HCT116 (cell line): ENCODE data around the gene GTPBP2. TPM values are rescaled to one million over a fixed set of nuclear protein-coding genes. Genes with fewer than 3 reads are reported as not detected.

Experiments
- ATAC-seq: fragments of 200-7000 bp; cut with Tn5 transposase; 2 replicates; pipeline ENCODE4 v1.9.1; 2020; ENCODE audit warnings: mild to moderate bottlenecking, moderate library complexity
- BruUV-seq: library from RNA; stranded (reverse); fragments of 400-500 nt; replicated peaks from 2 replicates; lab custom pipeline; 2021; lab: Mats Ljungman, UMichigan
- CTCF ChIA-PET: fragments of 300-600 bp; sonication (Branson Sonifier 250); formaldehyde crosslinking; loops from one replicate; lab custom pipeline; 2021; ENCODE audit warnings: antibody characterized with exemption; lab: Charles Lee
- POLR2A ChIA-PET: fragments of 300-600, 350-600 bp; sonication (Branson Sonifier 250); formaldehyde crosslinking; loops from one replicate; lab custom pipeline; 2021; ENCODE audit warnings: antibody characterized with exemption; lab: Charles Lee
- RAD21 ChIA-PET, 2 experiments: fragments of 300-600 bp; sonication (Branson Sonifier 250); formaldehyde crosslinking; loops; one replicate each; lab custom pipeline; 2023; ENCODE audit warnings: low total read pairs in 2 of 2; ENCODE audit not compliant: uncharacterized antibody in 2 of 2, unreplicated experiment in 2 of 2, low non-redundant PET in 1 of 2; lab: Charles Lee
- DNase-seq: peaks from one replicate; pipeline ENCODE4 v3.0.0-alpha.2; 2010; ENCODE audit warnings: low read depth, low spot score
- H2AFZ ChIP-seq: fragments of 200-600 bp; shearing (Covaris generic), sonication (generic); 2 replicates; pipeline ENCODE4 v1.6.1; 2017; ENCODE audit warnings: low read depth, mixed run types, mixed read lengths, antibody characterized with exemption, low read length; ENCODE audit not compliant: poor library complexity, severe bottlenecking
- H3K27ac ChIP-seq: 2 replicates; pipeline ENCODE4 v1.5.1; 2012; ENCODE audit warnings: low read depth, low read length
- H3K27me3 ChIP-seq: fragments of 200-600 bp; sonication (generic); 2 replicates; pipeline ENCODE4 v1.6.1; 2016; ENCODE audit warnings: mixed run types, low read length, mixed read lengths; ENCODE audit not compliant: insufficient read depth
- H3K36me3 ChIP-seq, 2 experiments: fragments of 200-500 bp in 1 of 2; fragments of 200-600 bp in 1 of 2; sonication (Bioruptor generic) in 1 of 2; sonication (generic) in 1 of 2; 2 replicates each; pipeline versions ENCODE4 v1.5.1 to v1.6.1; 2014 to 2016; ENCODE audit warnings: low read length in 2 of 2, inconsistent platforms in 1 of 2, mixed read lengths in 1 of 2, mixed run types in 1 of 2; ENCODE audit not compliant: insufficient read depth in 2 of 2, control insufficient read depth in 1 of 2
- H3K4me1 ChIP-seq, 2 experiments: fragments of 200-600 bp in 1 of 2; sonication (generic) in 1 of 2; 2 replicates each; pipeline versions ENCODE4 v1.5.1 to v1.6.1; 2012 to 2017; ENCODE audit warnings: low read length in 2 of 2, inconsistent platforms in 1 of 2, mild to moderate bottlenecking in 1 of 2, mixed read lengths in 1 of 2, mixed run types in 1 of 2, moderate library complexity in 1 of 2; ENCODE audit not compliant: insufficient read depth in 2 of 2, control insufficient read depth in 1 of 2
- H3K4me2 ChIP-seq: fragments of 200-600 bp; sonication (generic); 2 replicates; pipeline ENCODE4 v1.6.1; 2017; ENCODE audit warnings: mixed run types, low read length, mixed read lengths
- H3K4me3 ChIP-seq, 2 experiments: fragments of 200-600 bp in 1 of 2; sonication (generic) in 1 of 2; replicated peaks in 1 of 2; 2 replicates each; pipeline ENCODE4 v1.5.1; 2011 to 2016; ENCODE audit warnings: low read length in 2 of 2, control low read depth in 1 of 2, low read depth in 1 of 2, mild to moderate bottlenecking in 1 of 2, mixed read lengths in 1 of 2, mixed run types in 1 of 2
- H3K79me2 ChIP-seq: fragments of 200-600 bp; sonication (generic); 2 replicates; pipeline ENCODE4 v1.6.1; 2017; ENCODE audit warnings: mild to moderate bottlenecking, mixed run types, low read length, moderate library complexity, mixed read lengths; ENCODE audit not compliant: insufficient read depth
- H3K9ac ChIP-seq: fragments of 200-600 bp; sonication (generic); 2 replicates; pipeline ENCODE4 v1.6.1; 2016; ENCODE audit warnings: low read length, mixed read lengths
- H3K9me2 ChIP-seq: fragments of 200-600 bp; sonication (generic), shearing (Covaris generic); 2 replicates; pipeline ENCODE4 v1.6.1; 2017; ENCODE audit warnings: mixed run types, mild to moderate bottlenecking, moderate library complexity; ENCODE audit not compliant: insufficient read depth
- H3K9me3 ChIP-seq, 2 experiments: fragments of 200-500 bp in 1 of 2; fragments of 200-600 bp in 1 of 2; sonication (Bioruptor generic) in 1 of 2; sonication (generic) in 1 of 2; 2 replicates each; pipeline ENCODE4 v1.6.1; 2014 to 2017; ENCODE audit warnings: low read length in 2 of 2, mixed read lengths in 2 of 2, inconsistent platforms in 1 of 2, low read depth in 1 of 2, mild to moderate bottlenecking in 1 of 2, mixed run types in 1 of 2, moderate library complexity in 1 of 2; ENCODE audit not compliant: control insufficient read depth in 1 of 2, insufficient read depth in 1 of 2
- H4K20me1 ChIP-seq: fragments of 200-600 bp; sonication (generic), shearing (Covaris generic); 2 replicates; pipeline ENCODE4 v1.6.1; 2017; ENCODE audit warnings: mixed run types, mild to moderate bottlenecking, moderate library complexity; ENCODE audit not compliant: insufficient read depth
- ATF3 ChIP-seq: IDR thresholded peaks from 2 replicates; pipeline ENCODE4 v1.6.1; 2012
- CBX3 ChIP-seq: IDR thresholded peaks from 2 replicates; pipeline ENCODE4 v1.6.1; 2012; ENCODE audit warnings: low read depth
- CEBPB ChIP-seq: IDR thresholded peaks from 2 replicates; pipeline ENCODE4 v1.6.1; 2012; ENCODE audit warnings: low read depth
- CTCF ChIP-seq, 3 experiments: fragments of 200-600 bp in 1 of 3; sonication (generic) in 1 of 3; IDR thresholded peaks in 2 of 3; conservative IDR thresholded peaks in 1 of 3; 2 replicates each; pipeline ENCODE4 v1.5.1; 2012 to 2017; ENCODE audit warnings: low read depth in 2 of 3, low read length in 2 of 3, antibody characterized with exemption in 1 of 3, borderline replicate concordance in 1 of 3, control low read depth in 1 of 3, mild to moderate bottlenecking in 1 of 3, mixed read lengths in 1 of 3, mixed run types in 1 of 3, moderate library complexity in 1 of 3; ENCODE audit not compliant: insufficient read depth in 1 of 3
- ELF1 ChIP-seq: IDR thresholded peaks from 2 replicates; pipeline ENCODE4 v1.6.1; 2012; ENCODE audit warnings: low read depth, borderline replicate concordance
- EZH2phosphoT487 ChIP-seq: fragments of 200-600 bp; IDR thresholded peaks from 2 replicates; pipeline ENCODE4 v1.6.1; 2018; ENCODE audit warnings: antibody characterized with exemption, borderline replicate concordance
- FOSL1 ChIP-seq: IDR thresholded peaks from 2 replicates; pipeline ENCODE4 v1.6.1; 2012; ENCODE audit warnings: low read depth
- MAX ChIP-seq: IDR thresholded peaks from 2 replicates; pipeline ENCODE4 v1.6.1; 2012
- POLR2AphosphoS5 ChIP-seq: IDR thresholded peaks from 2 replicates; pipeline ENCODE4 v1.6.1; 2011; ENCODE audit warnings: mild to moderate bottlenecking, low read depth, low read length, moderate library complexity
- RAD21 ChIP-seq: IDR thresholded peaks from 2 replicates; pipeline ENCODE4 v1.6.1; 2012; ENCODE audit warnings: low read depth, mild to moderate bottlenecking
- SRF ChIP-seq: IDR thresholded peaks from 2 replicates; pipeline ENCODE4 v1.6.1; 2012; ENCODE audit warnings: low read depth
- TCF7L2 ChIP-seq: IDR thresholded peaks from 2 replicates; pipeline ENCODE4 v1.7.0; 2011; ENCODE audit warnings: borderline replicate concordance, inconsistent platforms; ENCODE audit not compliant: insufficient read depth, insufficient read length; ENCODE audit errors: extremely low read depth
- ZBTB33 ChIP-seq: IDR thresholded peaks from 2 replicates; pipeline ENCODE4 v1.6.1; 2011; ENCODE audit warnings: mild to moderate bottlenecking, low read length, moderate library complexity; ENCODE audit not compliant: insufficient replicate concordance; ENCODE audit errors: extremely low read depth
- intact Hi-C: fragments of 100-400 bp; cut with micrococcal nuclease; formaldehyde crosslinking; loops from 2 replicates; pipeline ENCODE4 v1.10.0; 2022
- total RNA-seq: library from RNA; stranded (reverse); gene quantifications from one replicate; pipeline ENCODE4 v1.2.1, GENCODE V29; 2021; ENCODE audit not compliant: unreplicated experiment

GTPBP2 gene
- total RNA-seq, 1 experiment from 2014 or later = 98.0 TPM

- DNase-seq = no peak
- H3K9me3 ChIP-seq = no peaks in the 10 kb centered on the region
- H3K79me2 ChIP-seq = peaks cover 3% of the 10 kb centered on the region; the same call in 1 of the 2 replicates
- no peak overlapping the region for H2AFZ ChIP-seq
- H3K4me3 ChIP-seq = no peak overlapping the region
- no peak overlapping the region for H3K4me2 ChIP-seq
- intact Hi-C loops = no loop called here
- peak; percentile 56; the same call in 1 of the 2 replicates for TF ChIP-seq POLR2AphosphoS5
- no peak for TF ChIP-seq EZH2phosphoT487
- TF ChIP-seq, all 23 proteins: peak for 1
- BruUV-seq = no TSS peak
- H3K9me2 ChIP-seq = no peaks in the 10 kb centered on the region
- H3K4me1 ChIP-seq = no peaks in the 10 kb centered on the region
- no peaks in the 10 kb centered on the region for H4K20me1 ChIP-seq
- no peaks in the 10 kb centered on the region for H3K27me3 ChIP-seq
- ChIA-PET RAD21 (no interaction called here), CTCF (no interaction called here), POLR2A (no interaction called here)
- no peak overlapping the region for H3K27ac ChIP-seq
- H3K9ac ChIP-seq = no peak overlapping the region
- H3K36me3 ChIP-seq = peaks cover 26 to 55% of the 10 kb centered on the region in 2 experiments; a peak in 3 of 4 replicates
- peak; percentile 10; the same call in 1 of the 2 replicates for ATAC-seq
Measured at GRCh38 chr6:43621078-43621835, 7.8 kb downstream of the GTPBP2 start.

- peaks cover 22 to 27% of the 10 kb centered on the region in 2 experiments; a peak in 3 of 4 replicates for H3K36me3 ChIP-seq
- intact Hi-C loops = no loop called here
- H4K20me1 ChIP-seq = no peaks in the 10 kb centered on the region
- ChIA-PET RAD21 (no interaction called here), CTCF (no interaction called here)
- H2AFZ ChIP-seq = no peak overlapping the region
- no peaks in the 10 kb centered on the region for H3K27me3 ChIP-seq
- no peak for ATAC-seq
- no peaks in the 10 kb centered on the region for H3K4me1 ChIP-seq
- no peak overlapping the region for H3K4me3 ChIP-seq
- H3K9me2 ChIP-seq = no peaks in the 10 kb centered on the region
- no peaks in the 10 kb centered on the region for H3K9me3 ChIP-seq
- H3K4me2 ChIP-seq = no peak overlapping the region
- BruUV-seq = no TSS peak
- H3K27ac ChIP-seq = no peak overlapping the region
- DNase-seq = no peak
- H3K79me2 ChIP-seq = no peaks in the 10 kb centered on the region
- TF ChIP-seq ZBTB33 = no peak
- TF ChIP-seq EZH2phosphoT487 = no peak
- no peak for TF ChIP-seq TCF7L2
- TF ChIP-seq ELF1 = no peak
- no peak for TF ChIP-seq ATF3
- no peak for TF ChIP-seq MAX
- no peak for TF ChIP-seq CBX3
- TF ChIP-seq CTCF (IDR thresholded peaks at IDR 0.05 in 2 of 3, conservative IDR thresholded peaks at IDR 0.05 in 1 of 3; ENCODE audit: borderline replicate concordance in 1 of 3, insufficient read depth in 1 of 3, low read depth in 2 of 3, low read length in 2 of 3) = no peak
- no peak for TF ChIP-seq FOSL1
- no peak for TF ChIP-seq RAD21
- TF ChIP-seq CEBPB = no peak
- no peak for TF ChIP-seq SRF
- TF ChIP-seq, all 23 proteins: peak for 0
- no peak overlapping the region for H3K9ac ChIP-seq
- POLR2A ChIA-PET = interaction anchor here (0.6 to 5.9 kb wide), 5 partner anchors 10 to 13 kb away, joined by 3 to 43 read pairs (median 3); partner anchors contain the start of gene GTPBP2
Measured at GRCh38 chr6:43616725-43617472, 12.2 kb downstream of the GTPBP2 start.
